GM19463 (cell line): ENCODE measurements around the gene POU3F1.

Experiments used
- ATAC-seq: cut with Tn5 transposase; IDR thresholded peaks from one replicate; pipeline ENCODE4 v1.9.1; 2021; ENCODE audit warnings: mild to moderate bottlenecking, moderate library complexity; ENCODE audit not compliant: unreplicated experiment

The POU3F1 gene

DNA sequence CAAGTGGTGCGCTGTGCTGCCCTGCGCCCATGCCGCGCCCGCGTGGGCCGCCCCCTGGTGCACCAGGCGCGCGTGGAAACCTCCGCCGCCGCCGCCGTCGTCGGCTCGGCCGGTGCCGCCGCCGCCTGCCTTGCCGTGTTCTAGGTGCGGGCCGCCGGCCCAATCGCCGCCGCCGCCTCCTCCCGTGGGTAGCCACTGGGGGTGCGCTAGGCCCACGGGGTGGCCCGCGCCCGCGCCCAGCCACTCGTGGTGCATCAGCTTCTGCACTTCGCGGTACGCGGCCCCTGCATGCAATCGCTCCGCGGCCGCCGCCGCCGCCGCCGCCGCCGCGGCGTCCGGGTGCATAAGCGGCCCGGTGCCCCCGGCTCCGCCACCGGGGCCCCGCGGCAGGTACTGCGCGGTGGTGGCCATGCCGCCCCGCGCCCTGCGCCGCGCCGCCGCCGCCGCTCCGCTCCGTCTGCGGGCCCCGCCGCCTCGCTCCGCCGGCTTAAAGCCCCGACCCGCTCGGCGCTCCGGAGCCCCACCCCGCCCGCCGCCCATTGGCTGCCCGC is at the start of gene POU3F1:
POU3F1 (minus strand) TSS at position 461 of the 551 bp plus-strand sequence; CDS start at position 411, 50 bp downstream.
- ATAC-seq = peak; percentile 15

DNA sequence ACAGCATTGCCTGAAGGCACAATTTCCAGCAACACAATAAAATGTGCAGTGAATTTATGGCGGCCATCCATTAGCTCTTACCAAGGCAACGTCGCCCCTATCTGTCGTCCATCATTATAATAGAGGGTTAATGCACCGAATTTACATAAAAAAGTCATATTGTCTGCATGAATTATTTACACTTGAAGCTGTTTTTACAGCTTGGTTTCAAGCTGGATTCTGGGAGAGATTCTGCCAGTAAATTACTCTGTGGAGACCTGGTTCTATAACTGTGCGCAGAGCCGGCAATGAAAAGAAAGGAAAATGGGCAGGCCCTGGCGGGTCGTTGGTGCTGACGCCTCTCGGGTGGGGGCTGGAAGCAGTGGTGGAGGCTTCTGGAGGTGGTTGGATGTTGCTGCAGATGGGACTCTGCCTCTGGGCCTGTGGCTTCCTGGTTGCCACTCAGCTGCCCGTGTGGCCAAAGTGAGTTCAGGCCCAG is 48.9 kb upstream of the POU3F1 start:
- ATAC-seq = no peak

DNA sequence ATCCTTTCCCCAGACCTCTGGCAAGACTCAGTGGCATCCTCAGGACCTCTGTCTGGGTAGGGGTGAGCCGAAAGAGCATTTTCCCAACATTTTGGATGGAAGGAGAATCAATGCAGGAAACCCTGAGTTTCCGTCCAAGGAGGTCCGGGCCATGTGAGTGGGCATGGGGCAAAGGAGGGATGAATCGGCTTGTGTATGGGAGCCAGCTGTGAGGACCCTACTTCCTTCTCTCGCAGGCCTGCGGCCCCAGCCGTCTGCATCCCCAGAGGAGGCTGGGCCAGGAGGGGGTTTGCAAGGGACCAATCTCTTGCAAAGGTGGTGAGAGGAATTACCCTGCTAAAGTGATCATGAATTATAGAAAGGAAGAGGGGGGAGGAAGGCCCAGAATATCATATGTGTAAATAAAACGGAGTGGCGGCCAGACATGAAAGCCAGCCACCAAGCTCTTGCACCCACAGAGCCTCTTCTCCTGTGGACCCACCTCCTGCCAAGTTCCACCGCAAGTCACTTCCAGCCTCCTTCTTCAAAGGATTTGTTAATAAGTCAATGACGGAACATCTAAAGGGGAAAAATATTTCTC is 48.2 kb upstream of the POU3F1 start:
- ATAC-seq = no peak

DNA sequence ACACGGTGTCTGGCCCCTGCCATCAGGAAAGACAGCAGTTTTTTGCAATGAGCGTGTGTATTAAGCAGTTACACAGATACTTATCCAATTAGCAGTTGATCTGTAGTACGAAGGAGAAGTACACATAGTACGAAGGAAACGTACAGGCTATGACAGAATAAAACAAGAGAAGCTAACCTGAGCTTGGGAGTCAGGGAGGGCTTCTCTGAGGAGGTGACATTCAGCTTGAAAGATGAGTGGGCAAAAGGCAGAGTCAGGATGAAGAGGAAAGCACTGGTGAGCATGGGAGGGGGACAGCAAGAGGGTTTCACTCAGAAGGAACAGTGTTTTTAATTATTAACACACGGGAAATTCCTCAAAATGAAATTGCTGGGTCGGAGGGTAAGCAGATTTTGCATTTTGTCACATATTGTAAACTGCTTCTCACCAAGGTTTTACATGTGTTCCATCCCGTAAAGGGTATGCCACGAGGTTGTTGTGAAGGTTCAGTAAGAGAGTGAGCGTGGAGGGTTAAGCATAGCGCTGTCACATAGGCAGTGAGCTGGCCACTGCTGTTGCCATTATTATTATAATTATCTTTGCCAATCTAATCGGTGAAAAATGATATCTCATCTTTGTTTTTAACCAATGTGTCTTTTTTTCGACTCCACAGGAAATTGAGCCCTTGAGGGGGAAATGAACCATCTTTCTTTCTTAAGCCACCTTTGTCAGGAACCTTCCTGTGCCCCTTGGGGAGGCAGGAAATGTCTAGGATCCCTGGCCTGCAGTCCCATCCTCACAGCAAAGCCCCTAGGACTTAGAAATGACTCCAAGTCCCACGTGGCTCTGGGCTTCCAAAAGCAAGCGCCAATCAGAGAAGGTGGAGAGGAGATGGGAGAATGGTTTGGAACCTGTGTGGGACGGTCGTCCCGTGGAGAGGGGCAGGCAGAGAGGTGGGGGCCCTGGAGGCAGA is 47.3 kb upstream of the POU3F1 start:
- ATAC-seq = no peak

DNA sequence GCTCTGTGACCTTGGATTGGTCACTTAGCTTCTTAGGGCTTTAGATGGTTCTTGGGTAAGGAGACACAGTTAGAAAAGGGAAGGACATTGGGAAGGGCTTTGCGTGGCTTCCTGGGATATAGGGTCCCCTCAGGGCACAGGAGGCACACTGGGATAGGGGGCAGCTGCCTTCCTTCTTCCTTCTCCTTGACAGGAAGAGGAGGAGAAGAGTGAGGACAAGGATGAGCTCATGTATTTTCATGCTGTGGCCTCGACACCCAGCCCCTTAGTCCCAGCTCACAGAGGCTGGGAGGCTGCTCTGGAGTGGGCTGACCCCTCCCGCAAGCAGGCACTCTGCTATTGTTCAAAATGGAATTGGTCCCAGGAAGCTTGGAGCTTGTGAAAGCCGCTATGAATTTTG is 45.7 kb upstream of the POU3F1 start:
- no peak for ATAC-seq

DNA sequence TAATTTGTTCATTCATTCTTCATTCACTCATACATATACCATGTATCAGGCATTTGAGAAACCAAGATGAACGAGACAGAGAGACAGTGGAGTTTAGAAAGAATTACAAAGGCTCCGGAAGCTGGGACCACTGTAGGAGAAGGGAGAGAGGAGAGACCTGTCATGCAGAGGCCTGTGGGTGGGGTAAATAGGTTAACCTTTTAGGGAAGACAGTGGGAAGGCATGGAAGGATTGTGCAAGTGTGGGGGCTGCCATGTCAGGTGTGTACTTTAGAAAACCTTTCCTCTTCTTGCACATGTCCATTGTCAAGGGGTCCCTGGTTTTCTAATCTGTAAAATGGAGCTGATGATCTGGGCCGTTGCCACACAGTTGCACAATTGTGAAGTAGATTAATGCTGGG is 44.2 kb upstream of the POU3F1 start:
- no peak for ATAC-seq

DNA sequence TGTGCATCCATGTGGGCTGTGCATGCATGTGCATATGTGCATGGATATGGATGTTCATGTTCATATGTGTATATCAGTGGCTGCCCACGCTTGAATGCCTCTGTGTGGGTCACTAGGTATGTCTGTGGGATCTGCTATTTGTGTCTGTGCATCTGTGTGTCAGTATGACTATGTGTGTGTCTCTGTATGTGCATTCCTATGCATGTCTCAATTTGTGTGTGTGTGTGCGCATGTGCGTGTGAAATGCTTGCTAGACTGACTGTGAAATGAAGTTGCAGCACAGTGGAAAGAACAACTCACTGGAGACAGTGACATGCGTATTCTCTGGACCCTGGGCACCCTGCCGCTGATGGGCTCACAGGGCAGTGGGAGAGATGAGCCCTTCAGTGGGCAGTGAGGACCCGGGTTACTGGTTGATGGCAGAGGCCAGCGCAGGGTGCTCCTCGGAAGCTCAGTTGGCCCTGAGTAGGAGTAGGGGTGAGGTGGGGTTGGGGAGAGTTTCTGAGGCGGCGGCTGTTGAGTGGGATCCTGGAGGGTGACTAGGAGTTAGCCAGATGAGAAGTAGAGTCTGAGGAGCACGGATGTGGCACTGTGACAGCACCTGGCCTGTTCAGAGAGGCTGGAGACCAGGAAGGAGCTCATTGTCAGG is 43.2 kb upstream of the POU3F1 start:
- no peak for ATAC-seq

DNA sequence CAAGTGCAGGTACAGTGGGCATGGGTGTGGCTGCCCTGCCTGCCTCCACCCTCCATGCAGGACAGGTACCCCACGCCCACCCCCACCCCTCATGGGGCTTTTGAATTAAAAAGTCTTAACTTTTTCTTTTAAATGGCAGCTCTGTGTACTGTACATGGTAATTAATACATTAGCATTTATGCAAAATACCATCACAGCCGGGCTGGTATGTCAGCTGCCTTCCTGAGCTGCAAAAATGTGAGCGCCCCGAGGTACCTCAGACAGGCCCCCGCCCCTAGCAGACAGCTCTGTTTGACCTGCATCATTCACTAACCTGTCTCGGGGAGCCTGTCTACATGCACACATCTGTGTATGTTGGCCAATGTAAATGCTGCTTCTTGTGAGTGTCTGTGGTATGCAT is 42.2 kb upstream of the POU3F1 start:
- no peak for ATAC-seq

DNA sequence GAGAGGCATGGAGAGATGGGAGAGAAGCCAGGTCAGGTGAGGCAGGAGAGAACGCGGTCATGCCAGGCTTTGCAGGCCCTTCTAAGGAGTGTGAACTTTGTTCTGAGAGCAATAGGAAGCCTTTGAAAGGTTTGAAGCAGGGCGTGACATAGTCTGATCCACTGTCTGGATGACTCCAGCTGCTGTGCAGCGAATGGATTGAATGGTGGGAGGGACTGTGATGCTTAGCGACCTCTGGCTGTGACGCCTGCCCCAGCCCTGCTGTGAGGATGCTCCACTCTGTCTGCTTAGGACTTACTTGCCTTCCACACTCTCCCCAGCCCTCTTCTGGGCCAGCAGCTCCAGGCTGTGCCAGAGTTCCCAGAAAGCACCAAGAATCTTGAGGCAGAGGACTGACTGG is 41.8 kb upstream of the POU3F1 start:
- ATAC-seq = no peak

DNA sequence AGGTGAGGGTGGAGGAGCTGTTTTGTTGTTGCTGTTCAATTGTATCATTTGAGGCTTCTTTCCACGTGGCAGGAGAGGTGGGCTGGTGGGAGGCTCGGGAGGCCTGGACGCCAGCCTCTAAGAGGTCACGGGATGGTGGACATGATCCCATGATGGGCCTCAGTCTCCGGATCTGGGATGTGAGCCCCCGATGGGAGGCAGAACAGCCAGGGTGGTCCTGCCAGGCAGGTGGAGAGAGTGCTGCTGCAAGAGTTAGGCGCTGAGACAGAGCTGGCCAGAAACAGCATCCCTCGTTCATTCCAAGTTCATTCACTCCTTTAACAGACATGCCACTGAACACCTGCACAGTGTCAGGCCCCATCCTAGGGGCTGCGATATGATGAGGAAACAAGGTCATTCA is 41.1 kb upstream of the POU3F1 start:
- no peak for ATAC-seq

DNA sequence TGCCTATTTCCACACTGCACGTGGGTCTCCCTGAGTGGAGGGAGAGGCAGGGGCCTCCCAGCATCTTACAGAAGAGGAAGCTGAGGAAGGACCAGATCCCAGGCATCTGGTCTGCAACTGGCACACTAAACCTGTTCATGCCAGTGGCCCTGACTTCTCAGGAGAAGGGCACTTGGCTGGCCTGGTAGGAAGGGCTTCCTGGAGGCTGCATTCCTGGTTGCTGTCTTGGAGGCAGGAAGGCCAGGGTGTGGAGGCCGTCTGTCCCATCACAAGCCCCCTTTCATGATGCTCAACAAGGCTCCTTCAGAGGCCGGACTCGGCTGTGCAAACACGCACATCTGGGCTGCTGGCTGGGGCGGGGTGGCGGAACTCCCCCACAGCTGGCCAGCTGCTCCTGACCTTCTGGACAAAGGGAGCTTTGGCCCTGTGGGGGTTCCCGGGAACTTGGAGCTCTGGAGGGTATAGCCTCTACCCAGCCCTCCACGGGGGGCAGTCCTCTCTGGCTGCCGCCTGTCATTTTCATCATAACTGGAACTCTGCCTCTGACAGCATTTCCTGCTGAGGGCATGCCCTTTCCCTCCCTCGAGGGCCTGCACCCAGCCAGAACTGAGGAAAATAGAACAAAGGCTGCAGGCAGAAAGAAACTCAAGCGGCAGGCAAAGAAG is 39.2 kb upstream of the POU3F1 start:
- no peak for ATAC-seq

DNA sequence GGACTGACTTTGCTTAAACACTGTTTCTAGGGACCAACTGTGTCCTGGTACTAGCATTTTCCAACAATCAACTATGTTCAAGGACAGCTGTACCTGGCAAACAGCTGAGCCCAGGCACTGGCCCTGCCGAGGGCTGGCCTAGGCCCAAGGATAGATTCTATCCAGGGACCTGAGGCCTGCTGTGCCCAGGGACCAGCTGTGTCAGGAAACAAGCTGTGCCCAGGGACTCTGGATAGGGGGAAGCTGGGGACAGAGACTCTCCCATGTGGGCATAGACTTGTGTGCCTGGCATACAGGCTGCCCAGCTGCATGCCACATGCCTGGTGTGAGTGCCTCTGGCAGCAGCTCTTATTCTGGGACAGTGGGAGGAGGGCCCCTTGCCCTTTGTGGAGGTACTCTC is 38.1 kb upstream of the POU3F1 start:
- no peak for ATAC-seq

DNA sequence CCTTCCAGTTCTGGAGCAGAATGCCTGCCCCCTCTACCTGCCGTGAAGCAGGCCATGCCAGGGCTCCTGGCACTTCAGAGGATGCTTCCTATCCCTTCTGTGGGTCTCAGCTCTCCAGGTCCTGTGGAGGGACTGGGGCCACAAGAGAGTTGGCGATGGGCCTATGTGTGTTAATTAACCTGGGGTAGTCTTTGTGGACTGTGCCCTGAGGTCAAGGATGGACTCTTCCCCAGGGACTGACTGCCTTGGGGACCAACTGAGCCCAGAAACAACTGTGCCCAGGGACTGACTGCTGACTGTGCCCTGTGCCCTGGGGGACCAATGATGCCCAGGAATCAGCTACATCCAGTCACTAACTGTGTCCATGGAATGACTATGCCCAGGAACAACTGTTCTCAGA is 37.5 kb upstream of the POU3F1 start:
- ATAC-seq = no peak

DNA sequence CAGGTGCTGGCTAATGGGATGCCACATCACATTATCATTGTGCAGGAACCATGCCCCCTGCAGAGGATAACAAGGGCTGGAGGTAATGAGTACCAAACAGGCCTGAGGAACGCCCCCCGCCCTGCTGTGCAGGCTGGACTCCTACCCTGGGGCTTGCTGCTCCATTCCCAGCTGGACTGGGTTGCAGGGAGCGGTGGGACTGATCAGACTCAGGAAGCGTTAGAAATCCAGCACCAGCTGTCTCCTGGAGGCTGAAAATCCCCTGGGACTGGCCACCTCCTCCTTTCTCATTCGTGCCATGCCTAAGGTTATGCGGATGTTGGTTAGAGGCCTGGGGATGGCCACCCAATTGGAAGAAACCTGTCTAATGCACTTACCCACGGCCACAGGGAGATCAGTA is 36.9 kb upstream of the POU3F1 start:
- ATAC-seq = no peak

DNA sequence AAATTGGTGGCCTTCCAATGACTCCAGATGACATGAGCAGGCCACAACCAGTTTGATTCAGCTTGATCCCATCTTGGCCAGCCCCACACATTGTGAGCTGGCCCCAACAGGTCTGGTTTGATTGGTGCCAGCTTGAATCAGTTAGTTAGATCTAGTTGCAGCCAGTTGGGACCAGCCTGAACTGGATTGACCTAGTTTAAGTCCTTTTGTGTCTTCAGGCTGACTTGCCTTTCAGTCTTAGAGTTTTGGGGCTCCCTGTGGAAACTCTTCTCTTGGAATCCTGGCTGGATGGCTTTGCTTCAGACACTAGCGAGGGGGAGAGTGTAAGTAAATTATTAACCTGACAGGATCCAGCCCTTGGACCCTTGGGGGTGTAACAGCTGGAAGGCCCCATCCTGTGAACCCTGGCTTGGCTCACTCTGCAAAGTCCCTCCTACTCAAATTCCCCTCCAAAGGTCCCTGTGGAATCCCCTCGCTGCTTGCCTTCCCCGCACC is 36.2 kb upstream of the POU3F1 start:
- ATAC-seq = no peak

DNA sequence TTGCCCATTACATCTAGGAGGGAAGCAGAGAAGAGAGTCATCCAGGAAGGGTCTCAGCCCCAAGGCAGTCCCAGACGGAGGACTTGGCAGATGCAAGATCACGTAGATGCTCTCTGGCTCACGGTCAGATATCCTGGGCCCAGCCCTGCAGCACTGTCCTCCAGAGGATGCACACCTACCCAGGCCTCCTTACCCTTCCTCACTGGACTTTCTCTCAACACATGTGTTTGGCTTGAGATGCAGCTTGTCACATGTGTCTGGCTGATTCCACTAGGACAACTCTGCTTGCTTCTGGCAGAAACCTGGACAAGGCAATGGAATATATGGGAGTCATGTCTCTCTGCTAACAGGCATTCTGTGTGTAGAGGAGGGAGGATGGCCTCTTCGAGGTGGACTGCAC is 32.4 kb upstream of the POU3F1 start:
- no peak for ATAC-seq

DNA sequence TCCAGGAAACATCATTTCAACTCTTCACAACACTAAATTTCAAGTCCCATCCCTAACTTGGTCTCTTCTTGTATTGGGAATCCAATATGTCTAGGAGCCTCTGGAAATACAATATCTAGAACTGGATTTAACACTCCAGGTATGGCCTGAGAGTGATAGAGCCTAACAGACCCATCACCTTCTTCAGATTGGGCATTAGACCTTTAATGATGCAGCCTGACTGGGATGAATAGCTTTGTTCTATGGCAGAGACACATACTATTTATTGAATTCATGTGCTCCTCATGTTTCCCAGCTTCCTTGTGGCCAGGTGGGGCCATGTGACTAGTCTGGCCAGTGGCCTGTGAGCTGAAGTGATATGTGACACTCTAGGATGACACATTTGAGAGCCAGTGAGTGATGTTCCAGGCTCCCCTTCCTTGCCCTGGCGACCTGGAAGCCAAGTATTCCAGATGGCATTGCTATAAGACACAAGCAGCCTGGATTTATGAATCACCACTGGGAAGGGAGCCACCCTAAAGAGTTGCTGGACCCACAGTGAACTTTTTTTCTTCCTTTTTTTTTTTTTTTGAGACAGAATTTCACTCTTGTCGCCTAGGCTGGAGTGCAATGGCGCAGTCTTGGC is 31.0 kb upstream of the POU3F1 start:
- ATAC-seq = no peak

DNA sequence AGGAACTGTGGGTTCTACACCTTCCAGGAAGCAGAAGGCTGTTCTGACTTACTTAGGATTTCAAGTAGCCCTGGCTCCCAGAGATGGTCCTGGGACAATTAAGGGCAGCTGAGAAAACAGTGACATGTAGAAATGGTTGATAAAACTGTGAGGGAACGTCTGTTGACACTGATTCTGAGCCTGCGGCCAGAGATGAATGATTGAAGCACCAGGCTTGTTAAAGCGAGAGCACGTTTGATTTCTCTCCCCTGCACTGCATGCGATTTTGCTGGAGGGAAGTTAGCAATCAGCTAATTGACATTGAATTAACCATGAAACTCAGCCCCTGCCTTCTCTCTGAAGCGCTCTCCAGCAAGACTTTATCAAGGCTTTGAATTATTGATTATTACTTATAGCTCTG is 29.9 kb upstream of the POU3F1 start:
- no peak for ATAC-seq

DNA sequence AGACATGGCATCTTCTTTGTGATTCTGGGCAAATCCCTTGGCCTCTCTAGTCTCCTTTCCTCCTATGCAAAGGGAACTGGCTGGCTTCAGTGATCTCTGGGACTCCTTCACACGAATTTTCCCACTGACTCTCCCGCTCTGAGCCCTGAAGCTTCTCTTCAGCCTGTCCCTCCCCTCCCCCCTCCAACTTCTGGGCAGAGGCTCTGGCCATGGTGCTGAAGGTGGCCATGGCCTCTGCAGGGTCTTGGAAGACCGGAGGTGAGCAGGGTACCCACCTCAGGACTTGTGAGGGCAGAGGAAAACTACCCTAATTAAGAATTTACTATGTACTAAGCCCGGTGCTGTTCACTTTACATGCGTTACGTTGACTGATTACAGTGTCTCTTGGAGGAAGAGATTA is 29.4 kb upstream of the POU3F1 start:
- no peak for ATAC-seq

DNA sequence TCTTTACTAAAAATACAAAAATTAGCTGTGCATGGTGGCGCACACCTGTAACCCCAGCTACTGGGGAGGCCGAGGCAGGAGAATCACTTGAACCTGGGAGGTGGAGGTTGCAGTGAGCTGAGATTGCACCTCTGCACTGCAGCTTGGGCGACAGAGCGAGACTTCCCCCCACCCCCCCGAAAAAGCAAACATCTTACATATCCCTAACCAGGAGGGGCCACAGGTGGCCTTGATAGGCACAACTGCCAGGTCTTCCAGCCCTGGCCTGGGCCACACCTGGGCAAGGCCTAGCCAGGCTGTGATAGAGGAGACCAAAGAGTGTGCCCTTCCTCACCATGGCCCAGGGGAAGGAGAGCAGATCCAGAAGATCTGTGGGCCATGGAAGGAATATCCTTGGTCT is 28.6 kb upstream of the POU3F1 start:
- ATAC-seq = no peak
